Astrocyte (in vitro differentiated cells and primary cell): Measurements from ENCODE around the gene EDN2. TPM values are rescaled to one million over a fixed set of nuclear protein-coding genes. Genes with fewer than 3 reads are reported as not detected.

Source experiments
- DNase-seq: peaks from one replicate; pipeline ENCODE4 v3.0.0-alpha.2; 2010; ENCODE audit warnings: low read depth
- FAIRE-seq: peaks from 2 replicates; lab custom pipeline; 2011; peaks lifted over from hg19 to GRCh38; lab: Jason Lieb, UNC
- H2AFZ ChIP-seq: 2 replicates; pipeline ENCODE4 v1.6.0; 2012; ENCODE audit warnings: low read depth, low read length, inconsistent platforms
- H3K27ac ChIP-seq: 2 replicates; pipeline ENCODE4 v1.5.1; 2011; ENCODE audit warnings: low read depth, low read length, inconsistent platforms
- H3K27me3 ChIP-seq: 2 replicates; pipeline ENCODE4 v1.6.0; 2011; ENCODE audit warnings: low read length, inconsistent platforms; ENCODE audit not compliant: insufficient read depth
- H3K36me3 ChIP-seq: 2 replicates; pipeline ENCODE4 v1.5.1; 2011; ENCODE audit warnings: low read length, inconsistent platforms; ENCODE audit not compliant: insufficient read depth
- H3K4me1 ChIP-seq: 2 replicates; pipeline ENCODE4 v1.5.1; 2011; ENCODE audit warnings: low read length, inconsistent platforms; ENCODE audit not compliant: insufficient read depth
- H3K4me2 ChIP-seq: 2 replicates; pipeline ENCODE4 v1.6.0; 2012; ENCODE audit warnings: low read length, inconsistent platforms
- H3K4me3 ChIP-seq: 2 replicates; pipeline ENCODE4 v1.5.1; 2011; ENCODE audit warnings: low read depth, mild to moderate bottlenecking, low read length, inconsistent platforms; ENCODE audit not compliant: insufficient read depth
- H3K79me2 ChIP-seq: 2 replicates; pipeline ENCODE4 v1.6.0; 2012; ENCODE audit warnings: mild to moderate bottlenecking, low read length, inconsistent platforms; ENCODE audit not compliant: insufficient read depth
- H3K9ac ChIP-seq: 2 replicates; pipeline ENCODE4 v1.6.0; 2012; ENCODE audit warnings: mild to moderate bottlenecking, low read length, inconsistent platforms
- H3K9me3 ChIP-seq: 2 replicates; pipeline ENCODE4 v1.5.1; 2012; ENCODE audit warnings: low read depth, mild to moderate bottlenecking, low read length, inconsistent platforms; ENCODE audit not compliant: insufficient read depth
- H4K20me1 ChIP-seq: 2 replicates; pipeline ENCODE4 v1.6.0; 2012; ENCODE audit warnings: low read length, inconsistent platforms; ENCODE audit not compliant: insufficient read depth
- H3K27ac Mint-ChIP-seq: one replicate; pipeline ENCODE4 v1.8.0; 2021; ENCODE audit warnings: mild to moderate bottlenecking, mixed read lengths; ENCODE audit not compliant: unreplicated experiment
- H3K27me3 Mint-ChIP-seq: one replicate; pipeline ENCODE4 v1.8.0; 2021; ENCODE audit warnings: low read depth, mixed read lengths; ENCODE audit not compliant: unreplicated experiment
- H3K36me3 Mint-ChIP-seq: one replicate; pipeline ENCODE4 v1.8.0; 2021; ENCODE audit warnings: low read depth, mixed read lengths; ENCODE audit not compliant: unreplicated experiment
- H3K4me1 Mint-ChIP-seq: one replicate; pipeline ENCODE4 v1.8.0; 2021; ENCODE audit warnings: low read depth, mixed read lengths; ENCODE audit not compliant: unreplicated experiment
- H3K4me3 Mint-ChIP-seq: one replicate; pipeline ENCODE4 v1.8.0; 2021; ENCODE audit warnings: mild to moderate bottlenecking, moderate library complexity, mixed read lengths; ENCODE audit not compliant: unreplicated experiment
- H3K9me3 Mint-ChIP-seq: one replicate; pipeline ENCODE4 v1.8.0; 2021; ENCODE audit warnings: mild to moderate bottlenecking, mixed read lengths; ENCODE audit not compliant: unreplicated experiment
- CTCF ChIP-seq: IDR thresholded peaks from 2 replicates; pipeline ENCODE4 v1.5.1; 2011; ENCODE audit warnings: low read depth, mild to moderate bottlenecking, inconsistent platforms, low read length, moderate library complexity; ENCODE audit not compliant: insufficient read depth
- EZH2 ChIP-seq: IDR thresholded peaks from 2 replicates; pipeline ENCODE4 v1.6.1; 2012; ENCODE audit warnings: mild to moderate bottlenecking, low read length, inconsistent platforms; ENCODE audit not compliant: insufficient read depth
- total RNA-seq: library from RNA; stranded (reverse); gene quantifications from 2 replicates; pipeline ENCODE4 v1.2.1, GENCODE V29; 2021

EDN2 gene
- total RNA-seq, 1 donor from 2014 or later, result 0.45 TPM

GRCh38 chr1:41489561-41489960, 5.1 kb upstream of the EDN2 start:
- H2AFZ ChIP-seq, result no peak overlapping the region
- H3K4me3 Mint-ChIP-seq, result no peak overlapping the region
- H3K36me3 Mint-ChIP-seq, result no peaks in the 10 kb centered on the region
- peaks cover 45% of the 10 kb centered on the region for H3K4me1 ChIP-seq
- no peak overlapping the region for H3K27ac Mint-ChIP-seq
- no peak overlapping the region for H3K4me2 ChIP-seq
- H3K4me1 Mint-ChIP-seq, result peaks cover 29% of the 10 kb centered on the region
- H3K36me3 ChIP-seq, result no peaks in the 10 kb centered on the region
- no peaks in the 10 kb centered on the region for H4K20me1 ChIP-seq
- FAIRE-seq (no peak), DNase-seq (no peak)
- no peak overlapping the region for H3K4me3 ChIP-seq
- no peaks in the 10 kb centered on the region for H3K27me3 Mint-ChIP-seq
- H3K27me3 ChIP-seq, result no peaks in the 10 kb centered on the region
- no peaks in the 10 kb centered on the region for H3K79me2 ChIP-seq
- H3K9me3 ChIP-seq, result no peaks in the 10 kb centered on the region
- H3K9ac ChIP-seq, result no peak overlapping the region
- H3K27ac ChIP-seq, result no peak overlapping the region
- no peaks in the 10 kb centered on the region for H3K9me3 Mint-ChIP-seq
- TF ChIP-seq EZH2 (no peak), CTCF (no peak)

GRCh38 chr1:41488040-41488951, 3.8 kb upstream of the EDN2 start:
- no peak for TF ChIP-seq EZH2
- no peak for TF ChIP-seq CTCF
- FAIRE-seq (no peak), DNase-seq (no peak)
- Histone ChIP-seq H3K4me1 (peaks cover 43% of the 10 kb centered on the region), H3K4me3 (no peak overlapping the region), H3K9ac (no peak overlapping the region), H2AFZ (no peak overlapping the region), H4K20me1 (no peaks in the 10 kb centered on the region), H3K27me3 (no peaks in the 10 kb centered on the region), H3K9me3 (no peaks in the 10 kb centered on the region), H3K79me2 (no peaks in the 10 kb centered on the region), H3K36me3 (no peaks in the 10 kb centered on the region), H3K4me2 (no peak overlapping the region), H3K27ac (no peak overlapping the region)
- H3K36me3 Mint-ChIP-seq, result no peaks in the 10 kb centered on the region
- H3K27ac Mint-ChIP-seq, result no peak overlapping the region
- no peaks in the 10 kb centered on the region for H3K9me3 Mint-ChIP-seq
- peaks cover 30% of the 10 kb centered on the region for H3K4me1 Mint-ChIP-seq
- H3K4me3 Mint-ChIP-seq, result no peak overlapping the region
- no peaks in the 10 kb centered on the region for H3K27me3 Mint-ChIP-seq
